WTC11 (cell line): ENCODE results near the gene FAM234A. TPM values are rescaled to one million over a fixed set of nuclear protein-coding genes. Genes with fewer than 3 reads are reported as not detected.

Experiments used
- ATAC-seq: fragments of 200-7000 bp; cut with Tn5 transposase; 2 replicates; pipeline ENCODE4 v1.10.0; 2021; ENCODE audit warnings: mild to moderate bottlenecking, moderate library complexity
- CTCF ChIA-PET: fragments of 300-600 bp; sonication (Branson Sonifier 250); formaldehyde crosslinking; loops from one replicate; lab custom pipeline; 2021; ENCODE audit warnings: antibody characterized with exemption; lab: Charles Lee
- POLR2A ChIA-PET: fragments of 350-600 bp; sonication (Branson Sonifier 250); formaldehyde crosslinking; loops from one replicate; lab custom pipeline; 2021; ENCODE audit warnings: antibody characterized with exemption; lab: Charles Lee
- DNase-seq: peaks from one replicate; pipeline ENCODE4 v3.0.0; 2021; ENCODE audit warnings: low spot score
- H3K27ac Mint-ChIP-seq: 2 replicates; pipeline ENCODE4 v1.8.0; 2021; ENCODE audit warnings: mixed read lengths
- H3K27me3 Mint-ChIP-seq: 2 replicates; pipeline ENCODE4 v1.8.0; 2021; ENCODE audit warnings: low read depth, mild to moderate bottlenecking, moderate library complexity, mixed read lengths
- H3K36me3 Mint-ChIP-seq: 2 replicates; pipeline ENCODE4 v1.8.0; 2021; ENCODE audit warnings: mixed read lengths
- H3K4me1 Mint-ChIP-seq: 2 replicates; pipeline ENCODE4 v1.8.0; 2022; ENCODE audit warnings: mixed read lengths
- H3K4me3 Mint-ChIP-seq: 2 replicates; pipeline ENCODE4 v1.8.0; 2021; ENCODE audit warnings: mild to moderate bottlenecking, moderate library complexity, mixed read lengths
- H3K9me3 Mint-ChIP-seq: 2 replicates; pipeline ENCODE4 v1.8.0; 2021; ENCODE audit warnings: mixed read lengths
- CBFB ChIP-seq: sonication (generic); formaldehyde crosslinking; IDR thresholded peaks from 2 replicates; pipeline ENCODE4 v1.8.1; 2022; ENCODE audit warnings: mild to moderate bottlenecking, low read depth, missing genetic modification reagents
- JAZF1 ChIP-seq: fragments of 250-450 bp; sonication (Bioruptor Pico); IDR thresholded peaks from 2 replicates; pipeline ENCODE4 v1.9.0; 2021; ENCODE audit warnings: moderate library complexity, mild to moderate bottlenecking, inconsistent platforms
- NFYB ChIP-seq: sonication (generic); formaldehyde crosslinking; conservative IDR thresholded peaks from 2 replicates; pipeline ENCODE4 v1.8.0; 2022; ENCODE audit warnings: low read depth, missing genetic modification reagents
- NR1H2 ChIP-seq: sonication (generic); formaldehyde crosslinking; IDR thresholded peaks from 2 replicates; pipeline ENCODE4 v1.9.0; 2021; ENCODE audit warnings: mild to moderate bottlenecking, moderate library complexity, missing genetic modification reagents
- NR2C2 ChIP-seq: sonication (generic); formaldehyde crosslinking; IDR thresholded peaks from 2 replicates; pipeline ENCODE4 v1.8.0; 2022; ENCODE audit warnings: mild to moderate bottlenecking, missing genetic modification reagents
- PREB ChIP-seq: sonication (generic); formaldehyde crosslinking; IDR thresholded peaks from 2 replicates; pipeline ENCODE4 v1.8.1; 2022; ENCODE audit warnings: mild to moderate bottlenecking, missing genetic modification reagents, moderate library complexity, borderline replicate concordance
- SMAD4 ChIP-seq: sonication (generic); formaldehyde crosslinking; IDR thresholded peaks from 2 replicates; pipeline ENCODE4 v1.8.0; 2022; ENCODE audit warnings: mild to moderate bottlenecking, missing genetic modification reagents
- STAT6 ChIP-seq: sonication (generic); formaldehyde crosslinking; conservative IDR thresholded peaks from 2 replicates; pipeline ENCODE4 v1.8.1; 2023; ENCODE audit warnings: mild to moderate bottlenecking, low read depth, missing genetic modification reagents, moderate library complexity
- TEAD4 ChIP-seq: sonication (generic); formaldehyde crosslinking; IDR thresholded peaks from 2 replicates; pipeline ENCODE4 v1.8.0; 2022; ENCODE audit warnings: mild to moderate bottlenecking, missing genetic modification reagents
- ZBTB21 ChIP-seq: sonication (generic); formaldehyde crosslinking; IDR thresholded peaks from 2 replicates; pipeline ENCODE4 v1.8.1; 2023; ENCODE audit warnings: mild to moderate bottlenecking, missing genetic modification reagents, borderline replicate concordance
- ZBTB43 ChIP-seq: sonication (generic); formaldehyde crosslinking; IDR thresholded peaks from 2 replicates; pipeline ENCODE4 v1.8.1; 2023; ENCODE audit warnings: mild to moderate bottlenecking, missing genetic modification reagents
- ZNF219 ChIP-seq: sonication (generic); formaldehyde crosslinking; IDR thresholded peaks from 2 replicates; pipeline ENCODE4 v1.8.0; 2023; ENCODE audit warnings: missing genetic modification reagents, mild to moderate bottlenecking, borderline replicate concordance
- ZNF317 ChIP-seq: sonication (generic); formaldehyde crosslinking; IDR thresholded peaks from 2 replicates; pipeline ENCODE4 v1.8.1; 2023; ENCODE audit warnings: low read depth, mild to moderate bottlenecking, moderate library complexity, missing genetic modification reagents, borderline replicate concordance
- ZNF416 ChIP-seq: fragments of 250-450 bp; sonication (Bioruptor Pico); IDR thresholded peaks from 2 replicates; pipeline ENCODE4 v1.9.0; 2021; ENCODE audit warnings: mild to moderate bottlenecking, inconsistent platforms
- ZNF425 ChIP-seq: fragments of 250-450 bp; sonication (Bioruptor Pico); conservative IDR thresholded peaks from 2 replicates; pipeline ENCODE4 v1.9.0; 2021; ENCODE audit warnings: mild to moderate bottlenecking
- total RNA-seq: library from RNA; stranded (reverse); gene quantifications from 3 replicates; pipeline ENCODE4 v1.2.3, GENCODE V29; 2021
- TF ChIP-seq, protein P1 (sequence below): sonication (generic); formaldehyde crosslinking; IDR thresholded peaks from 2 replicates; pipeline ENCODE4 v1.8.1; 2022; ENCODE audit warnings: low read depth, missing genetic modification reagents, borderline replicate concordance
- TF ChIP-seq, protein P2 (sequence below): sonication (generic); formaldehyde crosslinking; IDR thresholded peaks from 2 replicates; pipeline ENCODE4 v1.8.0; 2023; ENCODE audit warnings: missing genetic modification reagents
- TF ChIP-seq, protein P3 (sequence below): sonication (generic); formaldehyde crosslinking; IDR thresholded peaks from 2 replicates; pipeline ENCODE4 v1.8.0; 2022; ENCODE audit warnings: mild to moderate bottlenecking, missing genetic modification reagents
- TF ChIP-seq, protein P4 (sequence below): fragments of 250-450 bp; sonication (Bioruptor Pico); IDR thresholded peaks from 2 replicates; pipeline ENCODE4 v1.9.0; 2021; ENCODE audit warnings: mild to moderate bottlenecking

The FAM234A gene
- total RNA-seq, 1 experiment from 2014 or later = 115 TPM

- H3K36me3 Mint-ChIP-seq = peaks cover 64% of the 10 kb centered on the region
- POLR2A ChIA-PET = no interaction called here
These were observed 44.9 kb upstream of the FAM234A start for GRCh38 chr16:189604-190186.

More at GRCh38 chr16:189604-190186, 44.9 kb upstream of the FAM234A start:
- 0 out of 2 replicates have a peak overlapping the region, but pooled peaks have one; percentile 7 for H3K27ac Mint-ChIP-seq
- TF ChIP-seq, protein P1, sequence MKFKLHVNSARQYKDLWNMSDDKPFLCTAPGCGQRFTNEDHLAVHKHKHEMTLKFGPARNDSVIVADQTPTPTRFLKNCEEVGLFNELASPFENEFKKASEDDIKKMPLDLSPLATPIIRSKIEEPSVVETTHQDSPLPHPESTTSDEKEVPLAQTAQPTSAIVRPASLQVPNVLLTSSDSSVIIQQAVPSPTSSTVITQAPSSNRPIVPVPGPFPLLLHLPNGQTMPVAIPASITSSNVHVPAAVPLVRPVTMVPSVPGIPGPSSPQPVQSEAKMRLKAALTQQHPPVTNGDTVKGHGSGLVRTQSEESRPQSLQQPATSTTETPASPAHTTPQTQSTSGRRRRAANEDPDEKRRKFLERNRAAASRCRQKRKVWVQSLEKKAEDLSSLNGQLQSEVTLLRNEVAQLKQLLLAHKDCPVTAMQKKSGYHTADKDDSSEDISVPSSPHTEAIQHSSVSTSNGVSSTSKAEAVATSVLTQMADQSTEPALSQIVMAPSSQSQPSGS (CRISPR knock-in tag) = no peak
- no peak for TF ChIP-seq NR1H2 (CRISPR knock-in tag)
- TF ChIP-seq PREB (CRISPR knock-in tag) = no peak
- no peak for TF ChIP-seq NR2C2 (CRISPR knock-in tag)
- TF ChIP-seq ZNF317 (CRISPR knock-in tag) = no peak
- no peak for TF ChIP-seq NFYB (CRISPR knock-in tag)
- no peak for TF ChIP-seq ZBTB21 (CRISPR knock-in tag)
- TF ChIP-seq CBFB = no peak
- TF ChIP-seq JAZF1 (CRISPR knock-in tag) = no peak
- TF ChIP-seq TEAD4 (CRISPR knock-in tag) = no peak
- no peak for TF ChIP-seq ZNF416
- TF ChIP-seq STAT6 = no peak
- no peak for TF ChIP-seq ZBTB43 (CRISPR knock-in tag)
- TF ChIP-seq ZNF219 (CRISPR knock-in tag) = no peak
- TF ChIP-seq, protein P2, sequence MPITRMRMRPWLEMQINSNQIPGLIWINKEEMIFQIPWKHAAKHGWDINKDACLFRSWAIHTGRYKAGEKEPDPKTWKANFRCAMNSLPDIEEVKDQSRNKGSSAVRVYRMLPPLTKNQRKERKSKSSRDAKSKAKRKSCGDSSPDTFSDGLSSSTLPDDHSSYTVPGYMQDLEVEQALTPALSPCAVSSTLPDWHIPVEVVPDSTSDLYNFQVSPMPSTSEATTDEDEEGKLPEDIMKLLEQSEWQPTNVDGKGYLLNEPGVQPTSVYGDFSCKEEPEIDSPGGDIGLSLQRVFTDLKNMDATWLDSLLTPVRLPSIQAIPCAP (CRISPR knock-in tag) = no peak
- TF ChIP-seq, protein P3, sequence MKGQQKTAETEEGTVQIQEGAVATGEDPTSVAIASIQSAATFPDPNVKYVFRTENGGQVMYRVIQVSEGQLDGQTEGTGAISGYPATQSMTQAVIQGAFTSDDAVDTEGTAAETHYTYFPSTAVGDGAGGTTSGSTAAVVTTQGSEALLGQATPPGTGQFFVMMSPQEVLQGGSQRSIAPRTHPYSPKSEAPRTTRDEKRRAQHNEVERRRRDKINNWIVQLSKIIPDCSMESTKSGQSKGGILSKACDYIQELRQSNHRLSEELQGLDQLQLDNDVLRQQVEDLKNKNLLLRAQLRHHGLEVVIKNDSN (CRISPR knock-in tag) = no peak
- TF ChIP-seq, protein P4, sequence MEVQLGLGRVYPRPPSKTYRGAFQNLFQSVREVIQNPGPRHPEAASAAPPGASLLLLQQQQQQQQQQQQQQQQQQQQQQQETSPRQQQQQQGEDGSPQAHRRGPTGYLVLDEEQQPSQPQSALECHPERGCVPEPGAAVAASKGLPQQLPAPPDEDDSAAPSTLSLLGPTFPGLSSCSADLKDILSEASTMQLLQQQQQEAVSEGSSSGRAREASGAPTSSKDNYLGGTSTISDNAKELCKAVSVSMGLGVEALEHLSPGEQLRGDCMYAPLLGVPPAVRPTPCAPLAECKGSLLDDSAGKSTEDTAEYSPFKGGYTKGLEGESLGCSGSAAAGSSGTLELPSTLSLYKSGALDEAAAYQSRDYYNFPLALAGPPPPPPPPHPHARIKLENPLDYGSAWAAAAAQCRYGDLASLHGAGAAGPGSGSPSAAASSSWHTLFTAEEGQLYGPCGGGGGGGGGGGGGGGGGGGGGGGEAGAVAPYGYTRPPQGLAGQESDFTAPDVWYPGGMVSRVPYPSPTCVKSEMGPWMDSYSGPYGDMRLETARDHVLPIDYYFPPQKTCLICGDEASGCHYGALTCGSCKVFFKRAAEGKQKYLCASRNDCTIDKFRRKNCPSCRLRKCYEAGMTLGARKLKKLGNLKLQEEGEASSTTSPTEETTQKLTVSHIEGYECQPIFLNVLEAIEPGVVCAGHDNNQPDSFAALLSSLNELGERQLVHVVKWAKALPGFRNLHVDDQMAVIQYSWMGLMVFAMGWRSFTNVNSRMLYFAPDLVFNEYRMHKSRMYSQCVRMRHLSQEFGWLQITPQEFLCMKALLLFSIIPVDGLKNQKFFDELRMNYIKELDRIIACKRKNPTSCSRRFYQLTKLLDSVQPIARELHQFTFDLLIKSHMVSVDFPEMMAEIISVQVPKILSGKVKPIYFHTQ (CRISPR knock-in tag) = no peak
- TF ChIP-seq ZNF425 (CRISPR knock-in tag) = no peak
- TF ChIP-seq SMAD4 (CRISPR knock-in tag) = no peak
- no peaks in the 10 kb centered on the region for H3K9me3 Mint-ChIP-seq
- DNase-seq = no peak
- no peak overlapping the region for H3K4me3 Mint-ChIP-seq
- ATAC-seq = no peak
- CTCF ChIA-PET = interaction anchor here (0.6 to 0.8 kb wide), 2 partner anchors 11 to 83 kb away, joined by 3 to 4 read pairs; no protein-coding TSS in a partner anchor
- no peaks in the 10 kb centered on the region for H3K27me3 Mint-ChIP-seq
- no peaks in the 10 kb centered on the region for H3K4me1 Mint-ChIP-seq
